Measurements from ENCODE around the gene TMEM37. TPM values are rescaled to one million over a fixed set of nuclear protein-coding genes. Genes with fewer than 3 reads are reported as not detected.

The TMEM37 gene
- total and polyA plus RNA-seq, 2 of the 13 experiments (the other 11 are each of a cell fraction or from before 2014, with no cell fraction given), result 37.7 to 115 TPM

- TF ChIP-seq FOXO1 (CRISPR knock-in tag; IDR thresholded peaks at IDR 0.05) (peak; percentile 97), HES4 (CRISPR knock-in tag; IDR thresholded peaks at IDR 0.05; ENCODE audit: borderline replicate concordance) (no peak), GTF3A (CRISPR knock-in tag; conservative IDR thresholded peaks at IDR 0.05) (no peak), MIER3 (CRISPR knock-in tag; IDR thresholded peaks at IDR 0.05; ENCODE audit: borderline replicate concordance) (peak; percentile 79; the same call in 1 of the 2 replicates), ZNF749 (CRISPR knock-in tag; IDR thresholded peaks at IDR 0.05; ENCODE audit: borderline replicate concordance) (no peak), MYC (CRISPR knock-in tag; IDR thresholded peaks at IDR 0.05; ENCODE audit: borderline replicate concordance) (0 out of 2 replicates have a peak, but pooled peaks have one; percentile 33), ZNF776 (CRISPR knock-in tag; IDR thresholded peaks at IDR 0.05) (no peak), ZNF747 (CRISPR knock-in tag; IDR thresholded peaks at IDR 0.05; ENCODE audit: borderline replicate concordance) (no peak), ZFP90 (CRISPR knock-in tag; IDR thresholded peaks at IDR 0.05; ENCODE audit: borderline replicate concordance) (0 out of 2 replicates have a peak, but pooled peaks have one; percentile 38), PLRG1 (conservative IDR thresholded peaks at IDR 0.05) (no peak), ZNF639 (CRISPR knock-in tag; conservative IDR thresholded peaks at IDR 0.05) (no peak)
- TF ChIP-seq, protein P1, sequence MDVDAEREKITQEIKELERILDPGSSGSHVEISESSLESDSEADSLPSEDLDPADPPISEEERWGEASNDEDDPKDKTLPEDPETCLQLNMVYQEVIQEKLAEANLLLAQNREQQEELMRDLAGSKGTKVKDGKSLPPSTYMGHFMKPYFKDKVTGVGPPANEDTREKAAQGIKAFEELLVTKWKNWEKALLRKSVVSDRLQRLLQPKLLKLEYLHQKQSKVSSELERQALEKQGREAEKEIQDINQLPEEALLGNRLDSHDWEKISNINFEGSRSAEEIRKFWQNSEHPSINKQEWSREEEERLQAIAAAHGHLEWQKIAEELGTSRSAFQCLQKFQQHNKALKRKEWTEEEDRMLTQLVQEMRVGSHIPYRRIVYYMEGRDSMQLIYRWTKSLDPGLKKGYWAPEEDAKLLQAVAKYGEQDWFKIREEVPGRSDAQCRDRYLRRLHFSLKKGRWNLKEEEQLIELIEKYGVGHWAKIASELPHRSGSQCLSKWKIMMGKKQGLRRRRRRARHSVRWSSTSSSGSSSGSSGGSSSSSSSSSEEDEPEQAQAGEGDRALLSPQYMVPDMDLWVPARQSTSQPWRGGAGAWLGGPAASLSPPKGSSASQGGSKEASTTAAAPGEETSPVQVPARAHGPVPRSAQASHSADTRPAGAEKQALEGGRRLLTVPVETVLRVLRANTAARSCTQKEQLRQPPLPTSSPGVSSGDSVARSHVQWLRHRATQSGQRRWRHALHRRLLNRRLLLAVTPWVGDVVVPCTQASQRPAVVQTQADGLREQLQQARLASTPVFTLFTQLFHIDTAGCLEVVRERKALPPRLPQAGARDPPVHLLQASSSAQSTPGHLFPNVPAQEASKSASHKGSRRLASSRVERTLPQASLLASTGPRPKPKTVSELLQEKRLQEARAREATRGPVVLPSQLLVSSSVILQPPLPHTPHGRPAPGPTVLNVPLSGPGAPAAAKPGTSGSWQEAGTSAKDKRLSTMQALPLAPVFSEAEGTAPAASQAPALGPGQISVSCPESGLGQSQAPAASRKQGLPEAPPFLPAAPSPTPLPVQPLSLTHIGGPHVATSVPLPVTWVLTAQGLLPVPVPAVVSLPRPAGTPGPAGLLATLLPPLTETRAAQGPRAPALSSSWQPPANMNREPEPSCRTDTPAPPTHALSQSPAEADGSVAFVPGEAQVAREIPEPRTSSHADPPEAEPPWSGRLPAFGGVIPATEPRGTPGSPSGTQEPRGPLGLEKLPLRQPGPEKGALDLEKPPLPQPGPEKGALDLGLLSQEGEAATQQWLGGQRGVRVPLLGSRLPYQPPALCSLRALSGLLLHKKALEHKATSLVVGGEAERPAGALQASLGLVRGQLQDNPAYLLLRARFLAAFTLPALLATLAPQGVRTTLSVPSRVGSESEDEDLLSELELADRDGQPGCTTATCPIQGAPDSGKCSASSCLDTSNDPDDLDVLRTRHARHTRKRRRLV (CRISPR knock-in tag; IDR thresholded peaks at IDR 0.05), result no peak; the same call in 1 of the 2 replicates
- TF ChIP-seq, protein P2, sequence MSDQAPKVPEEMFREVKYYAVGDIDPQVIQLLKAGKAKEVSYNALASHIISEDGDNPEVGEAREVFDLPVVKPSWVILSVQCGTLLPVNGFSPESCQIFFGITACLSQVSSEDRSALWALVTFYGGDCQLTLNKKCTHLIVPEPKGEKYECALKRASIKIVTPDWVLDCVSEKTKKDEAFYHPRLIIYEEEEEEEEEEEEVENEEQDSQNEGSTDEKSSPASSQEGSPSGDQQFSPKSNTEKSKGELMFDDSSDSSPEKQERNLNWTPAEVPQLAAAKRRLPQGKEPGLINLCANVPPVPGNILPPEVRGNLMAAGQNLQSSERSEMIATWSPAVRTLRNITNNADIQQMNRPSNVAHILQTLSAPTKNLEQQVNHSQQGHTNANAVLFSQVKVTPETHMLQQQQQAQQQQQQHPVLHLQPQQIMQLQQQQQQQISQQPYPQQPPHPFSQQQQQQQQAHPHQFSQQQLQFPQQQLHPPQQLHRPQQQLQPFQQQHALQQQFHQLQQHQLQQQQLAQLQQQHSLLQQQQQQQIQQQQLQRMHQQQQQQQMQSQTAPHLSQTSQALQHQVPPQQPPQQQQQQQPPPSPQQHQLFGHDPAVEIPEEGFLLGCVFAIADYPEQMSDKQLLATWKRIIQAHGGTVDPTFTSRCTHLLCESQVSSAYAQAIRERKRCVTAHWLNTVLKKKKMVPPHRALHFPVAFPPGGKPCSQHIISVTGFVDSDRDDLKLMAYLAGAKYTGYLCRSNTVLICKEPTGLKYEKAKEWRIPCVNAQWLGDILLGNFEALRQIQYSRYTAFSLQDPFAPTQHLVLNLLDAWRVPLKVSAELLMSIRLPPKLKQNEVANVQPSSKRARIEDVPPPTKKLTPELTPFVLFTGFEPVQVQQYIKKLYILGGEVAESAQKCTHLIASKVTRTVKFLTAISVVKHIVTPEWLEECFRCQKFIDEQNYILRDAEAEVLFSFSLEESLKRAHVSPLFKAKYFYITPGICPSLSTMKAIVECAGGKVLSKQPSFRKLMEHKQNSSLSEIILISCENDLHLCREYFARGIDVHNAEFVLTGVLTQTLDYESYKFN (CRISPR knock-in tag; conservative IDR thresholded peaks at IDR 0.05), result peak; percentile 95
- TF ChIP-seq, protein P3, sequence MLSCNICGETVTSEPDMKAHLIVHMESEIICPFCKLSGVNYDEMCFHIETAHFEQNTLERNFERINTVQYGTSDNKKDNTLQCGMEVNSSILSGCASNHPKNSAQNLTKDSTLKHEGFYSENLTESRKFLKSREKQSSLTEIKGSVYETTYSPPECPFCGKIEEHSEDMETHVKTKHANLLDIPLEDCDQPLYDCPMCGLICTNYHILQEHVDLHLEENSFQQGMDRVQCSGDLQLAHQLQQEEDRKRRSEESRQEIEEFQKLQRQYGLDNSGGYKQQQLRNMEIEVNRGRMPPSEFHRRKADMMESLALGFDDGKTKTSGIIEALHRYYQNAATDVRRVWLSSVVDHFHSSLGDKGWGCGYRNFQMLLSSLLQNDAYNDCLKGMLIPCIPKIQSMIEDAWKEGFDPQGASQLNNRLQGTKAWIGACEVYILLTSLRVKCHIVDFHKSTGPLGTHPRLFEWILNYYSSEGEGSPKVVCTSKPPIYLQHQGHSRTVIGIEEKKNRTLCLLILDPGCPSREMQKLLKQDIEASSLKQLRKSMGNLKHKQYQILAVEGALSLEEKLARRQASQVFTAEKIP (CRISPR knock-in tag; IDR thresholded peaks at IDR 0.05; ENCODE audit: borderline replicate concordance), result no peak
- TF ChIP-seq, protein P4, sequence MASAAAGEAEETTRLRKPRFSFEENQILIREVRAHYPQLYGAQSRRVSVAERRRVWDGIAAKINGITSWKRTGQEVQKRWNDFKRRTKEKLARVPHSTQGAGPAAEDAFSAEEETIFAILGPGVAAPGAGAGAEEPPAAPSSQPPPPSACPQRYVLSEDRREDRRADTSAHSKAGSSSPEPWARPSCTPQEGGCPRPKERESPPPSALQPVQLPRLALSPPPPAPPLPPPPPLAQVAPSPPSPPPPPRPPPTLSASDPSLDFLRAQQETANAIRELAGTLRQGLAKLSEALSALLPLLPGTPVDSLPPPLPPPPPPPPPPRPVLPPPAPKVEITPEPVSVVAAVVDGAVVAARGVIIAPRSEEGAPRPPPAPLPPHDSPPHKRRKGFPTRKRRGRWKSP (CRISPR knock-in tag; IDR thresholded peaks at IDR 0.05), result peak; percentile 55; the same call in 1 of the 2 replicates
These were observed 5.8 kb upstream of the TMEM37 start (continued) for GRCh38 chr2:119425620-119426395.

Measured in HepG2 (cell line).